Smooth muscle cell (in vitro differentiated cells): ENCODE data around the gene SLC25A10. TPM values are rescaled to one million over a fixed set of nuclear protein-coding genes. Genes with fewer than 3 reads are reported as not detected.

ENCODE experiments used
- DNase-seq: peaks from one replicate; lab custom pipeline; 2025; ENCODE audit not compliant: unreplicated experiment; lab: John Stamatoyannopoulos, UW
- H2AFZ ChIP-seq: fragments of 200-600 bp; sonication (generic); 2 replicates; pipeline ENCODE4 v1.6.0; 2016; ENCODE audit warnings: antibody characterized with exemption, low read depth, mild to moderate bottlenecking
- H3F3A ChIP-seq: fragments of 200-600 bp; sonication (generic); 2 replicates; pipeline ENCODE4 v1.6.0; 2017; ENCODE audit warnings: antibody characterized with exemption, low read depth
- H3K27ac ChIP-seq: fragments of 200-600 bp; sonication (generic); 2 replicates; pipeline ENCODE4 v1.5.1; 2016; ENCODE audit warnings: low read depth, mild to moderate bottlenecking
- H3K27me3 ChIP-seq: fragments of 200-600 bp; sonication (generic); 2 replicates; pipeline ENCODE4 v1.6.1; 2016; ENCODE audit warnings: low read depth, mild to moderate bottlenecking
- H3K36me3 ChIP-seq: fragments of 200-600 bp; sonication (generic); 2 replicates; pipeline ENCODE4 v1.5.1; 2016; ENCODE audit warnings: low read depth
- H3K4me1 ChIP-seq: fragments of 200-600 bp; sonication (generic); 2 replicates; pipeline ENCODE4 v1.5.1; 2016; ENCODE audit warnings: low read depth
- H3K4me2 ChIP-seq: fragments of 200-600 bp; sonication (generic); 2 replicates; pipeline ENCODE4 v1.6.0; 2016; ENCODE audit warnings: mild to moderate bottlenecking
- H3K4me3 ChIP-seq: fragments of 200-600 bp; sonication (generic); 2 replicates; pipeline ENCODE4 v1.5.1; 2016; ENCODE audit warnings: mild to moderate bottlenecking
- H3K79me2 ChIP-seq: fragments of 200-600 bp; sonication (generic); 2 replicates; pipeline ENCODE4 v1.6.0; 2016; ENCODE audit warnings: low read depth, mild to moderate bottlenecking
- H3K9ac ChIP-seq: fragments of 200-600 bp; sonication (generic); 2 replicates; pipeline ENCODE4 v1.6.0; 2016; ENCODE audit warnings: low read depth
- H3K9me3 ChIP-seq: fragments of 200-600 bp; sonication (generic); replicated peaks from 2 replicates; pipeline ENCODE4 v1.5.1; 2016; ENCODE audit warnings: low read depth
- H4K20me1 ChIP-seq: fragments of 200-600 bp; sonication (generic); 2 replicates; pipeline ENCODE4 v1.6.0; 2016; ENCODE audit warnings: low read depth
- WGBS: methylation state at CpG from one replicate; pipeline ENCODE4 v1.1.7; 2016; ENCODE audit warnings: low lambda C conversion rate; 5-methylcytosine and 5-hydroxymethylcytosine counted together
- polyA plus RNA-seq: library from polyadenylated mRNA; unstranded; fragments of >200 nt; fragmentation: Nextera tagmentation; extraction: Ambion mirVana; gene quantifications from 2 replicates; pipeline ENCODE4 v1.2.1, GENCODE V29; 2016
- total RNA-seq: library from RNA; depleted of rRNA; stranded (reverse); fragments of >200 nt; gene quantifications from 2 replicates; pipeline ENCODE4 v1.2.3, GENCODE V29; 2014
- TF ChIP-seq, protein P1 (sequence below): fragments of 200-600 bp; sonication (generic); IDR thresholded peaks from 2 replicates; pipeline ENCODE4 v1.5.1; 2017; ENCODE audit warnings: borderline replicate concordance, mild to moderate bottlenecking, antibody characterized with exemption; ENCODE audit not compliant: insufficient read depth, poor library complexity, severe bottlenecking

The SLC25A10 gene
- total and polyA plus RNA-seq, 2 experiments from 2014 or later: 8.4 to 13.0 TPM

DNA sequence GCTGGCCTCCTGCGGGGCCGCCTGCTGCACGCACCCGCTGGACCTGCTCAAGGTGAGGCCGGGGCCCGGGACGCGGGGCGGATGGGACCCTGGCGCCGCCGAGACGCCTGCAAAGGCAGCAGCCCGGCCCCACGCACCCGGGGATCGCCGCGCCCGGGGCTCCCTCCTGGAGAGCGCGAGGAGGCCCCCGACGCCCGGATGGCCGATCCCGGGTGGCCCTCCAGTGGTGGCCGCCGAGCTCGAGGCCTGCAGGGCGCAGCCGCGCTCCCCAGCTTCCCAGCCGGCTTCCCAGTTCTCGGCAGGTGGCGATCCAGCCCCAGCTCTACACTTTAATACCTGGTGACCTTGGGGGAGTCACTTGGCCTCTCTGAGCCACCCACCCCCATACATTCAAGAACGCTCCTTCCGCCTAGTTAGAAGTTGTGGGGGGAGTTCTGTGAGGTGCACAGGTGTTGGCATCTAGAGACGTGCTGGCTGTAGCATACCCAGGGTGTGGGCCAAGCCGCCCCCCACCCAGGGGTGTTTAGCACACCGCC lies 452 bp downstream of the SLC25A10 start:
- peaks cover 5% of the 10 kb centered on the region for H3F3A ChIP-seq
- no peaks in the 10 kb centered on the region for H4K20me1 ChIP-seq
- H3K27ac ChIP-seq: no peak overlapping the region
- H3K36me3 ChIP-seq: no peaks in the 10 kb centered on the region
- peak overlapping the region; percentile 22 for H3K9ac ChIP-seq
- peak overlapping the region; percentile 98 for H3K4me2 ChIP-seq
- peak overlapping the region; percentile 71 for H3K4me3 ChIP-seq
- H2AFZ ChIP-seq: no peak overlapping the region
- TF ChIP-seq, protein P1, sequence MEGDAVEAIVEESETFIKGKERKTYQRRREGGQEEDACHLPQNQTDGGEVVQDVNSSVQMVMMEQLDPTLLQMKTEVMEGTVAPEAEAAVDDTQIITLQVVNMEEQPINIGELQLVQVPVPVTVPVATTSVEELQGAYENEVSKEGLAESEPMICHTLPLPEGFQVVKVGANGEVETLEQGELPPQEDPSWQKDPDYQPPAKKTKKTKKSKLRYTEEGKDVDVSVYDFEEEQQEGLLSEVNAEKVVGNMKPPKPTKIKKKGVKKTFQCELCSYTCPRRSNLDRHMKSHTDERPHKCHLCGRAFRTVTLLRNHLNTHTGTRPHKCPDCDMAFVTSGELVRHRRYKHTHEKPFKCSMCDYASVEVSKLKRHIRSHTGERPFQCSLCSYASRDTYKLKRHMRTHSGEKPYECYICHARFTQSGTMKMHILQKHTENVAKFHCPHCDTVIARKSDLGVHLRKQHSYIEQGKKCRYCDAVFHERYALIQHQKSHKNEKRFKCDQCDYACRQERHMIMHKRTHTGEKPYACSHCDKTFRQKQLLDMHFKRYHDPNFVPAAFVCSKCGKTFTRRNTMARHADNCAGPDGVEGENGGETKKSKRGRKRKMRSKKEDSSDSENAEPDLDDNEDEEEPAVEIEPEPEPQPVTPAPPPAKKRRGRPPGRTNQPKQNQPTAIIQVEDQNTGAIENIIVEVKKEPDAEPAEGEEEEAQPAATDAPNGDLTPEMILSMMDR: no peak
- H3K27me3 ChIP-seq: no peaks in the 10 kb centered on the region
- peak; percentile 38 for DNase-seq
- WGBS: 4% methylated on average over 35 of the region's 41 CpGs
- H3K79me2 ChIP-seq: no peaks in the 10 kb centered on the region
- H3K4me1 ChIP-seq: peaks cover 27% of the 10 kb centered on the region
- no peaks in the 10 kb centered on the region for H3K9me3 ChIP-seq

DNA sequence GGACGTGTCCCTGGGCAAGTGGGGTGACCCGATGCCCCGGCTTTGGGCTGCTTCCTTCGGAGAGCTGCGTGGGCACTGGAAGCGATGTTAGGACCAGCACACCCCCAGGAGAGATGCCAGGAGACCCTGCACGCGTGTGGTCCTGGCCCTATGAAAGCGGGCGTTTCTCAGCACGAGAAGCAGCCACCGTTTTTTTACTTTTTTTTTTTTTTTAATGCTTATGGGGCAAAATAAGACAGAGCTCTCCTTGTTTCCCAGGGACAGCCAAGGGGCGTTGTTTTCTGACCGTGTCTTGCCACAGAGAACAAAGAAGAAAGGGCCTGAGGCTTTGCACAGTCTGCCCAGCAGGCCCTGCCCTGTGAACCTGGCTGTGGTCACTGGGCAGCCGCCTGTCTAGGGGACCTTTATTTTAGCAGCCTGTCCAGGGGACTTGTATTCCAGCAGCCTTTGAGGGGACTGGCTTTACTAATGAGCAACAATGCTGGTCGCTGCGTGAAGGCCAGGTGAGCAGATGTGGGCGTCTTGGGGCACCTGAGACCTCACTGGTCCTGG lies 996 bp downstream of the SLC25A10 start:
- no peaks in the 10 kb centered on the region for H4K20me1 ChIP-seq
- DNase-seq: no peak
- peaks cover 27% of the 10 kb centered on the region for H3K4me1 ChIP-seq
- H2AFZ ChIP-seq: no peak overlapping the region
- no peak overlapping the region for H3K9ac ChIP-seq
- H3K27ac ChIP-seq: no peak overlapping the region
- no peaks in the 10 kb centered on the region for H3K27me3 ChIP-seq
- H3K4me3 ChIP-seq: peak overlapping the region; percentile 71
- TF ChIP-seq, protein P1: no peak
- peak overlapping the region; percentile 98 for H3K4me2 ChIP-seq
- H3K36me3 ChIP-seq: no peaks in the 10 kb centered on the region
- WGBS: 53% methylated on average over 18 of the region's 18 CpGs
- no peaks in the 10 kb centered on the region for H3K79me2 ChIP-seq
- no peaks in the 10 kb centered on the region for H3K9me3 ChIP-seq
- peaks cover 5% of the 10 kb centered on the region for H3F3A ChIP-seq

DNA sequence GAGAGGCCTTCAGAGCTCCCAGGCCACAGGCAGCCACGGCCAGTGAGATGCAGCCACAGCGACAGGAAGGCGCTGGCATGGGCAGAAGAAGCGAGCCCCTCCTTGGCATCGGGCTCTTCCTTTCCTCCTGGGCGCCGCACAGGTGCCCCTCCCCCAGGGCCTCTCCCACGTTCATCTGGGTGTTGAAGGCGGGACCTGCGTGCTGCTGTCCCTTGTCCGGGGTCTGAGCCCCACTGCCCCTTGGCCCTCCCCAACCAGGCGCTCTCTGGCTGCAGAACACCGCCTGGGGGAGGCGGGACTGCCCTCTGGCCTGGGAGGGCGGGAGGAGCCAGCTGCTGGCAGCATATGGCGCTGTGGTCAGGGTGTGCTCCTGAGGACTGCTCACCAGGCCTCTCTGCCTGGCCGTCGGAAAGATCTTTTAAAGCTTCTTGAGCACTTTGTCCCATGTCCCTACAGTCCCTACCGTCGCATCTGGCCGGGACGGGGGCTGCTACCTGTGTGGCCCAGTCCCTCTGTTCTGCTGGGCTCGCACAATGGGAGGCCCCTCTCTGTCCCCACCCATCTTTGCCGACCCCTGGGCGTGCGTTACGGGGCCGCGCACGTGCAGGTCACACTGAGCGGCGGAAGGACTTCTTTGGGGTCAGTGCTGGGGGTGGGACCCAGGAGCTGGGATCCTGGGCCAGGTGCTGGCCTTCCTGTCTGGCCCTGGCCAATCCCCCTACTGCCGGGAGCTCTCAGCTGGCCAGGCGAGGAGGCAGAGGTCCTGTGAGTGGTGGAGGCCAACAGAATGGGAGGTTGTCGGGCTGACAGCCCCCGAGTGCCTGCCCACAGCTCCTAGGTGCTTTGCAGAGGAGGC lies 1.7 kb downstream of the SLC25A10 start:
- no peaks in the 10 kb centered on the region for H3K79me2 ChIP-seq
- H3K27me3 ChIP-seq: no peaks in the 10 kb centered on the region
- WGBS: 86% methylated on average over 29 of the region's 36 CpGs
- H3K27ac ChIP-seq: no peak overlapping the region
- H3K9me3 ChIP-seq: no peaks in the 10 kb centered on the region
- TF ChIP-seq, protein P1: no peak
- H3K4me1 ChIP-seq: peaks cover 27% of the 10 kb centered on the region
- DNase-seq: no peak
- H3F3A ChIP-seq: peaks cover 5% of the 10 kb centered on the region
- peak overlapping the region; percentile 98 for H3K4me2 ChIP-seq
- H3K9ac ChIP-seq: no peak overlapping the region
- peak overlapping the region; percentile 71 for H3K4me3 ChIP-seq
- H2AFZ ChIP-seq: no peak overlapping the region
- no peaks in the 10 kb centered on the region for H4K20me1 ChIP-seq
- H3K36me3 ChIP-seq: no peaks in the 10 kb centered on the region
